ENCODE measurements around the gene BOD1L2. TPM values are rescaled to one million over a fixed set of nuclear protein-coding genes. Genes with fewer than 3 reads are reported as not detected.

Gene BOD1L2
- total RNA-seq, 1 experiment from 2014 or later = not detected

DNA sequence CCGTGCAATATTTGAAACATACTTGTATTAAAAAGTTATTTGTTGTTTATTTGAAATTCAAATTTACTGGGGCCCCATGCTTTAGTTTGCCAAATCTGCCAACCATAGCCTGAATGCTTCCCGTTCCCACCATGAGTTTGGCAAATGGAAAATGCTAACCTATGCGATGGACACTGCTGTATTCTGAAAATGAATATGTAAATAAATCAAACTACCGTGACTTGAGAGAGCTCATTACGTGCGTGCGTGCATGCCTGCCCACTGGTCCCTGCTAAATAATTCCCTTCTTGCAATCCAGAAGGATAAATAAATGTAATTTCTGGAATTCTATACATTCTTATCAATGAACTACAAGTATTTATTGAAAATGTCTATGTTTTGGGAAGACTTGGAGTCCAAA is 3.2 kb downstream of the BOD1L2 start:
- no TSS peak for BruUV-seq (replicated peaks)
- TF ChIP-seq, protein P1, sequence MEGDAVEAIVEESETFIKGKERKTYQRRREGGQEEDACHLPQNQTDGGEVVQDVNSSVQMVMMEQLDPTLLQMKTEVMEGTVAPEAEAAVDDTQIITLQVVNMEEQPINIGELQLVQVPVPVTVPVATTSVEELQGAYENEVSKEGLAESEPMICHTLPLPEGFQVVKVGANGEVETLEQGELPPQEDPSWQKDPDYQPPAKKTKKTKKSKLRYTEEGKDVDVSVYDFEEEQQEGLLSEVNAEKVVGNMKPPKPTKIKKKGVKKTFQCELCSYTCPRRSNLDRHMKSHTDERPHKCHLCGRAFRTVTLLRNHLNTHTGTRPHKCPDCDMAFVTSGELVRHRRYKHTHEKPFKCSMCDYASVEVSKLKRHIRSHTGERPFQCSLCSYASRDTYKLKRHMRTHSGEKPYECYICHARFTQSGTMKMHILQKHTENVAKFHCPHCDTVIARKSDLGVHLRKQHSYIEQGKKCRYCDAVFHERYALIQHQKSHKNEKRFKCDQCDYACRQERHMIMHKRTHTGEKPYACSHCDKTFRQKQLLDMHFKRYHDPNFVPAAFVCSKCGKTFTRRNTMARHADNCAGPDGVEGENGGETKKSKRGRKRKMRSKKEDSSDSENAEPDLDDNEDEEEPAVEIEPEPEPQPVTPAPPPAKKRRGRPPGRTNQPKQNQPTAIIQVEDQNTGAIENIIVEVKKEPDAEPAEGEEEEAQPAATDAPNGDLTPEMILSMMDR (IDR thresholded peaks at IDR 0.05; ENCODE audit: unreplicated experiment) = no peak
- Mint-ChIP-seq H3K27ac (ENCODE audit: unreplicated experiment) (peak overlapping the region; percentile 3), H3K36me3 (ENCODE audit: insufficient read depth, unreplicated experiment) (no peaks in the 10 kb centered on the region), H3K4me3 (ENCODE audit: low read depth, unreplicated experiment) (no peak overlapping the region), H3K9me3 (ENCODE audit: low read depth, unreplicated experiment) (peaks cover 9% of the 10 kb centered on the region), H3K27me3 (ENCODE audit: unreplicated experiment) (no peaks in the 10 kb centered on the region), H3K4me1 (ENCODE audit: low read depth, unreplicated experiment) (peaks cover 30% of the 10 kb centered on the region)
- intact Hi-C loops (cut with micrococcal nuclease; ENCODE audit: unreplicated experiment) = no loop called here
- DNase-seq = no peak
- CTCF ChIA-PET = no interaction called here

DNA sequence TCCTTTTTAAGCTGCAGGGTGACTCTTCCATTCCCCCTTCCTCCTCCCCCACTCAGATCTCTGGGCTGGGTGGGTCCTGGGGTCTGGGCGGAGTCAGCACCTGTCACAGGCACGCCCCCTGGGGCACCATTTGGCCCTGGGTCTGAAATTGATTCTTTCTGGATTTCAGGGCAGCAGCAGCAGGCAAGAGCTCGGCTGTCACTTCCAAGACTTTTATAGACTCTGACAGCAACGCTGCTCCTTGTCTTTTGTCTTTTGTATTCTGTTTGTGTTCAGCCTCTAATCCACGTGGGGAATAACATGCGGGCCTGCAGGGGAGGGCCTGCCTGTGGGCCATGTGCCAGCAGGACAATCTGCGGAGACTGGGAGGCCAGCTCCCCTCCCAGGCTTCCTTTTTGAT is 3.9 kb downstream of the BOD1L2 start:
- Mint-ChIP-seq H3K36me3 (ENCODE audit: insufficient read depth, unreplicated experiment) (no peaks in the 10 kb centered on the region), H3K4me1 (ENCODE audit: low read depth, unreplicated experiment) (peaks cover 30% of the 10 kb centered on the region), H3K27ac (ENCODE audit: unreplicated experiment) (peak overlapping the region; percentile 3), H3K27me3 (ENCODE audit: unreplicated experiment) (no peaks in the 10 kb centered on the region), H3K9me3 (ENCODE audit: low read depth, unreplicated experiment) (peaks cover 9% of the 10 kb centered on the region), H3K4me3 (ENCODE audit: low read depth, unreplicated experiment) (no peak overlapping the region)
- CTCF ChIA-PET = interaction anchor here (0.8 kb wide), 1 partner anchor 9 kb away, joined by 3 read pairs; no protein-coding TSS in a partner anchor
- TF ChIP-seq, protein P1 (IDR thresholded peaks at IDR 0.05; ENCODE audit: unreplicated experiment) = no peak
- DNase-seq = peak; percentile 28
- intact Hi-C loops (cut with micrococcal nuclease; ENCODE audit: unreplicated experiment) = no loop called here
- no TSS peak for BruUV-seq (replicated peaks)

DNA sequence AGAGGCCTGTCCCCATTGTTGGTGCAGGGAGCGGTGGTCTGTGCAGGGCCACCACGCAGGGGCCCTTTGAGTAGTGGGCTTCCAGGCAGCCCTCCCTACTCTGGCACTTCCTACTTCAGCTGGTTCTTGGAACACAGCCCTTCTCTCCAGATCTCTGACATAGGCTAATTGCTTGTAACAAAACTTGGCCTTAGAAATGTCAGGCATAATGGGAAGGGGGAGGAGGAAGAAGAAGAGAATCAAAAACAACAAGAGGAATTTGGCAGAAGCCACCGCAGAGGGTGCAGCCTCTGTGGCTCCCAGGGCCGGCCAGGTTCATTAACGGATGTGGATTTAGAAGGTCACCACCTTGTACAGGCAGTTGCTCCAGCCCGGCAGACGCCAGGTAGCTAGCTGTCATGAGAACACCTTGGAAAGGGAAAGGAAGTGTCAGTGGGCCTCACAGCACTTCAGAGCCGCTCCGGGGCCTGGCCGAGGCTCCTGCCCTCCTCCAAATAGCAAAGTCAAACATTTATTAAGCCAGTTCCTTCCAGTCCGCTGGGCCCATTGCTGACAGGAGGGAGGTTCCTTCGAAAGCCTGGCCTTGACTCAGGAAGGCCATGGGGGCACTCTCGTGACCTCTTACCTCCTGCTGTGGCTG is 7.4 kb downstream of the BOD1L2 start:
- Mint-ChIP-seq H3K4me3 (ENCODE audit: low read depth, unreplicated experiment) (no peak overlapping the region), H3K27me3 (ENCODE audit: unreplicated experiment) (no peaks in the 10 kb centered on the region), H3K36me3 (ENCODE audit: insufficient read depth, unreplicated experiment) (no peaks in the 10 kb centered on the region), H3K4me1 (ENCODE audit: low read depth, unreplicated experiment) (peaks cover 22% of the 10 kb centered on the region), H3K9me3 (ENCODE audit: low read depth, unreplicated experiment) (peaks cover 3% of the 10 kb centered on the region), H3K27ac (ENCODE audit: unreplicated experiment) (no peak overlapping the region)
- TF ChIP-seq, protein P1 (IDR thresholded peaks at IDR 0.05; ENCODE audit: unreplicated experiment) = no peak
- BruUV-seq (replicated peaks) = no TSS peak
- CTCF ChIA-PET = no interaction called here
- intact Hi-C loops (cut with micrococcal nuclease; ENCODE audit: unreplicated experiment) = no loop called here
- no peak for DNase-seq

DNA sequence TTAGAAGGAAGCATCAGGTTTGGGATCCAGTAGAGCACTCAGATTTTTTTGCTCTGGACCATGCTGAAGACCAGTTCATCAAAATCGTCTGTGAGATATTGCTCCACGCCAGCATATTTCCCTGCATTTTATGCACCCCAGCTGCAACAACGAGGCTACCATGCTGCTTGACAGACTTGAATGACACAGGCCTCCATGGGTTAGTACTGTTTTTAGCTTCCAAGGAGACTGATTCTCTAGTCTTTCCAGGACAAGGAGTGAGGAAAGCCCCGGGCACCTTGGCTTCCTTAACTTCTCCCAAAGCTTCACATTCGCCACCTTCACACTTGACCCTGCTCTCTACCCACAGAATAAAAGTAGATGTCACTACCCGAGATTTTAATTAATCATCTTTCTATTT is 17.5 kb downstream of the BOD1L2 start:
- no peaks in the 10 kb centered on the region for H3K27me3 Mint-ChIP-seq (ENCODE audit: unreplicated experiment)
- H3K36me3 Mint-ChIP-seq (ENCODE audit: insufficient read depth, unreplicated experiment) = no peaks in the 10 kb centered on the region
- peaks cover 8% of the 10 kb centered on the region for H3K9me3 Mint-ChIP-seq (ENCODE audit: low read depth, unreplicated experiment)
- H3K4me3 Mint-ChIP-seq (ENCODE audit: low read depth, unreplicated experiment) = no peak overlapping the region
- no peak for DNase-seq
- H3K27ac Mint-ChIP-seq (ENCODE audit: unreplicated experiment) = no peak overlapping the region
- TF ChIP-seq, protein P1 (IDR thresholded peaks at IDR 0.05; ENCODE audit: unreplicated experiment) = no peak
- intact Hi-C loops (cut with micrococcal nuclease; ENCODE audit: unreplicated experiment) = no loop called here
- no TSS peak for BruUV-seq (replicated peaks)
- peaks cover 18% of the 10 kb centered on the region for H3K4me1 Mint-ChIP-seq (ENCODE audit: low read depth, unreplicated experiment)
- CTCF ChIA-PET = no interaction called here
